DOHH2 (cell line): ENCODE data around the gene PCDHA7.
A peak's percentile ranks its signal among the peaks of the same experiment; 100 is the strongest.
"Not testable (repeated sequence)": the region's sequence is repeated elsewhere in the genome, so short reads cannot be mapped to it uniquely, and the experiment has no call there.

Experiments used
- H3F3A ChIP-seq: fragments of 200-600 bp; sonication (generic), shearing (Covaris generic); 2 replicates; pipeline ENCODE4 v1.6.0; 2016; ENCODE audit warnings: antibody characterized with exemption, mild to moderate bottlenecking; ENCODE audit not compliant: control insufficient read depth, insufficient read depth
- H3K27ac ChIP-seq: fragments of 200-600 bp; sonication (generic); 2 replicates; pipeline ENCODE4 v1.5.1; 2014; ENCODE audit warnings: low read depth, mild to moderate bottlenecking, low read length, moderate library complexity
- H3K27me3 ChIP-seq: fragments of 200-600 bp; sonication (generic); 2 replicates; pipeline ENCODE4 v1.6.1; 2014; ENCODE audit warnings: mild to moderate bottlenecking, low read length, mixed read lengths; ENCODE audit not compliant: control insufficient read depth
- H3K36me3 ChIP-seq: fragments of 200-600 bp; sonication (generic); 2 replicates; pipeline ENCODE4 v1.6.1; 2014; ENCODE audit warnings: mild to moderate bottlenecking, low read length, moderate library complexity, mixed read lengths; ENCODE audit not compliant: control insufficient read depth
- H3K4me1 ChIP-seq: fragments of 200-600 bp; sonication (generic); 2 replicates; pipeline ENCODE4 v1.6.1; 2014; ENCODE audit warnings: mild to moderate bottlenecking, low read length, mixed read lengths; ENCODE audit not compliant: control insufficient read depth
- H3K4me2 ChIP-seq: fragments of 200-600 bp; sonication (generic); 2 replicates; pipeline ENCODE4 v1.6.0; 2014; ENCODE audit warnings: mild to moderate bottlenecking, low read length, moderate library complexity
- H3K4me3 ChIP-seq: fragments of 200-600 bp; sonication (generic); 2 replicates; pipeline ENCODE4 v1.5.1; 2014; ENCODE audit warnings: mild to moderate bottlenecking, low read length, mixed read lengths
- H3K79me2 ChIP-seq: fragments of 200-600 bp; sonication (generic); 2 replicates; pipeline ENCODE4 v1.6.1; 2014; ENCODE audit warnings: mild to moderate bottlenecking, low read length, mixed read lengths; ENCODE audit not compliant: control insufficient read depth
- H3K9me2 ChIP-seq: fragments of 200-600 bp; sonication (generic); replicated peaks from 2 replicates; pipeline ENCODE4 v1.6.1; 2014; ENCODE audit warnings: mild to moderate bottlenecking, low read length, mixed read lengths; ENCODE audit not compliant: control insufficient read depth
- H3K9me3 ChIP-seq: fragments of 200-600 bp; sonication (generic); 2 replicates; pipeline ENCODE4 v1.6.1; 2014; ENCODE audit warnings: antibody characterized with exemption, low read length, mixed read lengths; ENCODE audit not compliant: control insufficient read depth, insufficient read depth
- H4K20me1 ChIP-seq: fragments of 200-600 bp; sonication (generic); 2 replicates; pipeline ENCODE4 v1.6.0; 2014; ENCODE audit warnings: low read depth, mild to moderate bottlenecking, antibody characterized with exemption, low read length, moderate library complexity; ENCODE audit not compliant: control insufficient read depth, insufficient read depth
- EZH2phosphoT487 ChIP-seq: fragments of 200-600 bp; sonication (generic); IDR thresholded peaks from 2 replicates; pipeline ENCODE4 v1.6.1; 2017; ENCODE audit warnings: borderline replicate concordance, mild to moderate bottlenecking, antibody characterized with exemption, low read length, moderate library complexity, mixed read lengths
- TF ChIP-seq, protein P1 (sequence below): fragments of 200-600 bp; sonication (generic); IDR thresholded peaks from one replicate; pipeline ENCODE4 v1.5.1; 2014; ENCODE audit warnings: antibody characterized with exemption, mild to moderate bottlenecking, low read depth, low read length; ENCODE audit not compliant: poor library complexity, severe bottlenecking

PCDHA7 gene

DNA sequence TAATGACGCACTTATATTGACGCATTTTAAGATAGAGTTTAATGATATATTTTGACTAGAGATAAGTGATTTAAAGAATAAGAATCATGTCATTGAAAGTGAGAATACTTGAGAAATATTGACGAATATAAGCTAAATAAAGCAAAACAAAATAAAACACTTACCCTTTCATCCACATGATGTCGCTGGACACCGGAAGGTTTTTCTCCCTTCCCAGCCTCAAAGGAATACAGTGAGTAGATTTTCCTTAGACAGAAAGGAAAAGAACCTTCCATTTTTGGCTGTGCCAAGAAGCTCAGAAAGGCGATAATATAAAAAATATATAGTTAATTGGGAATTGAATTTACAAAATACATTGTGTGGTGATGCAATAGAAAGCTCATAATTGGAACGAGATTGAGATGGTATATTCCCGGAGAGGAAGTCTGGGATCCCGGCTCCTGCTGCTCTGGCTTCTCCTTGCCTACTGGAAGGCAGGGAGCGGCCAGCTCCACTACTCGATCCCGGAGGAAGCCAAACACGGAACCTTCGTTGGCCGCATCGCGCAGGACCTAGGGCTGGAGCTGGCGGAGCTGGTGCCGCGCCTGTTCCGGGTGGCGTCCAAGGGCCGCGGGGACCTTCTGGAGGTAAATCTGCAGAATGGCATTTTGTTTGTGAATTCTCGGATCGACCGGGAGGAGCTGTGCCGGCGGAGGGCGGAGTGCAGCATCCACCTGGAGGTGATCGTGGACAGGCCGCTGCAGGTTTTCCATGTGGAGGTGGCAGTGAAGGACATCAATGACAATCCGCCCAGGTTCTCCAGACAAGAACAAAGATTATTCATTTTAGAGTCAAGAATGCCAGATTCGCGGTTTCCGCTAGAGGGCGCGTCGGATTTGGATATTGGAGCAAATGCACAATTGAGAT, 12.4 kb upstream of the PCDHA7 start, which contains the start of gene PCDHA5:
Gene PCDHA5 (plus strand): TSS at position 239 of the 906 bp plus-strand sequence.
- TF ChIP-seq, protein P1, sequence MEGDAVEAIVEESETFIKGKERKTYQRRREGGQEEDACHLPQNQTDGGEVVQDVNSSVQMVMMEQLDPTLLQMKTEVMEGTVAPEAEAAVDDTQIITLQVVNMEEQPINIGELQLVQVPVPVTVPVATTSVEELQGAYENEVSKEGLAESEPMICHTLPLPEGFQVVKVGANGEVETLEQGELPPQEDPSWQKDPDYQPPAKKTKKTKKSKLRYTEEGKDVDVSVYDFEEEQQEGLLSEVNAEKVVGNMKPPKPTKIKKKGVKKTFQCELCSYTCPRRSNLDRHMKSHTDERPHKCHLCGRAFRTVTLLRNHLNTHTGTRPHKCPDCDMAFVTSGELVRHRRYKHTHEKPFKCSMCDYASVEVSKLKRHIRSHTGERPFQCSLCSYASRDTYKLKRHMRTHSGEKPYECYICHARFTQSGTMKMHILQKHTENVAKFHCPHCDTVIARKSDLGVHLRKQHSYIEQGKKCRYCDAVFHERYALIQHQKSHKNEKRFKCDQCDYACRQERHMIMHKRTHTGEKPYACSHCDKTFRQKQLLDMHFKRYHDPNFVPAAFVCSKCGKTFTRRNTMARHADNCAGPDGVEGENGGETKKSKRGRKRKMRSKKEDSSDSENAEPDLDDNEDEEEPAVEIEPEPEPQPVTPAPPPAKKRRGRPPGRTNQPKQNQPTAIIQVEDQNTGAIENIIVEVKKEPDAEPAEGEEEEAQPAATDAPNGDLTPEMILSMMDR, result peak; percentile 67
- no peak for TF ChIP-seq EZH2phosphoT487
- Histone ChIP-seq H3K4me1 (no peaks in the 10 kb centered on the region), H3K27me3 (no peaks in the 10 kb centered on the region; the same call in 1 of the 2 replicates), H4K20me1 (no peaks in the 10 kb centered on the region), H3K4me3 (no peak within 1 kb of the TSS), H3K27ac (no peak within 1 kb of the TSS), H3F3A (no peaks in the 10 kb centered on the region), H3K9me3 (no peaks in the 10 kb centered on the region), H3K79me2 (no peaks in the 10 kb centered on the region), H3K9me2 (no peaks in the 10 kb centered on the region), H3K36me3 (no peaks in the 10 kb centered on the region), H3K4me2 (no peak within 1 kb of the TSS)

DNA sequence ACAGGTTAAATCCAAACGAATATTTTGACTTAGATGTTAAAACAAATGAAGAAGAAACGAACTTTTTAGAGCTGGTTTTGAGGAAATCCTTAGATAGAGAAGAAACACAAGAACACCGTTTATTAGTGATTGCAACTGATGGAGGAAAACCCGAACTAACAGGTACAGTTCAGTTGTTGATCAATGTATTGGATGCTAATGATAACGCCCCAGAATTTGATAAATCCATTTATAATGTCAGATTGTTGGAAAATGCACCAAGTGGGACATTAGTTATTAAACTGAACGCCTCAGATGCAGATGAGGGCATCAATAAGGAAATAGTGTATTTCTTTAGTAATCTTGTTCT, 11.8 kb upstream of the PCDHA7 start:
- Histone ChIP-seq H3K4me2 (no peak overlapping the region), H3K36me3 (no peaks in the 10 kb centered on the region), H4K20me1 (no peaks in the 10 kb centered on the region), H3K9me3 (no peaks in the 10 kb centered on the region), H3K79me2 (no peaks in the 10 kb centered on the region), H3K4me1 (no peaks in the 10 kb centered on the region), H3K27ac (no peak overlapping the region), H3K4me3 (no peak overlapping the region), H3K27me3 (no peaks in the 10 kb centered on the region), H3F3A (no peaks in the 10 kb centered on the region), H3K9me2 (no peaks in the 10 kb centered on the region)
- no peak for TF ChIP-seq EZH2phosphoT487
- TF ChIP-seq, protein P1, result no peak

DNA sequence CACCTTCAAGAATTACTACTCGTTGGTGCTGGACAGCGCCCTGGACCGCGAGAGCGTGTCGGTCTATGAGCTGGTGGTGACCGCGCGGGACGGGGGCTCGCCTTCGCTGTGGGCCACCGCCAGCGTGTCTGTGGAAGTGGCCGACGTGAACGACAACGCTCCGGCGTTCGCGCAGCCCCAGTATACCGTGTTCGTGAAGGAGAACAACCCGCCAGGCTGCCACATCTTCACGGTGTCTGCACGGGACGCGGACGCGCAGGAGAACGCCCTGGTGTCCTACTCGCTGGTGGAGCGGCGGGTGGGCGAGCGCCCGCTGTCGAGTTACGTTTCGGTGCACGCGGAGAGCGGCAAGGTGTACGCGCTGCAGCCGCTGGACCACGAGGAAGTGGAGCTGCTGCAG, 11.1 kb upstream of the PCDHA7 start:
- H3K4me3 ChIP-seq, H3K4me2 ChIP-seq, H3K79me2 ChIP-seq, H3K27me3 ChIP-seq, H3K4me1 ChIP-seq, H3K9me3 ChIP-seq, H4K20me1 ChIP-seq, H3K9me2 ChIP-seq, H3F3A ChIP-seq, H3K27ac ChIP-seq, H3K36me3 ChIP-seq: not testable (repeated sequence)

DNA sequence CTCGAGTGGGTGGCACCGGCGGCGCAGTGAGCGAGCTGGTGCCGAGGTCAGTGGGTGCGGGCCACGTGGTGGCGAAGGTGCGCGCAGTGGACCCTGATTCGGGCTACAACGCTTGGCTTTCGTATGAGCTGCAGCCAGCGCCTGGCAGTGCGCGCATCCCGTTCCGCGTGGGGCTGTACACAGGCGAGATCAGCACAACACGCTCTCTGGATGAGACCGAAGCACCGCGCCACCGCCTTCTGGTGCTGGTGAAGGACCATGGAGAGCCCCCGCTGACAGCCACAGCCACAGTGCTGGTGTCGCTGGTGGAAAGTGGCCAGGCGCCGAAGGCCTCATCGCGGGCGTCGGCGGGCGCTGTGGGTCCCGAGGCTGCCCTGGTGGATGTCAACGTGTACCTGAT, 10.6 kb upstream of the PCDHA7 start:
- no peaks in the 10 kb centered on the region for H3K9me3 ChIP-seq
- H3K4me2 ChIP-seq, result no peak overlapping the region
- no peaks in the 10 kb centered on the region for H3K27me3 ChIP-seq
- H3K27ac ChIP-seq, result no peak overlapping the region
- no peaks in the 10 kb centered on the region for H3K36me3 ChIP-seq
- H4K20me1 ChIP-seq, result no peaks in the 10 kb centered on the region
- no peaks in the 10 kb centered on the region for H3K9me2 ChIP-seq
- no peaks in the 10 kb centered on the region for H3K79me2 ChIP-seq
- TF ChIP-seq, protein P1, result no peak
- no peak for TF ChIP-seq EZH2phosphoT487
- H3F3A ChIP-seq, result no peaks in the 10 kb centered on the region
- no peak overlapping the region for H3K4me3 ChIP-seq
- H3K4me1 ChIP-seq, result no peaks in the 10 kb centered on the region
